GM18870 (cell line): ENCODE data around the gene PF4V1.

ENCODE experiments used
- ATAC-seq: cut with Tn5 transposase; IDR thresholded peaks from one replicate; pipeline ENCODE4 v1.9.1; 2021; ENCODE audit warnings: moderate library complexity; ENCODE audit not compliant: unreplicated experiment

The PF4V1 gene

GRCh38 chr4:73853246-73853704 is at the start of gene PF4V1:
TSS of gene PF4V1 (plus strand) at chr4:73853296. CDS start at chr4:73853363, 67 bp downstream.
- no peak for ATAC-seq

GRCh38 chr4:73810191-73810590 is 42.9 kb upstream of the PF4V1 start:
- no peak for ATAC-seq

GRCh38 chr4:73811841-73812240 is 41.3 kb upstream of the PF4V1 start:
- ATAC-seq: no peak

- no peak for ATAC-seq
Observed at GRCh38 chr4:73814679-73815078, 38.4 kb upstream of the PF4V1 start.

GRCh38 chr4:73815145-73815544 is 38.0 kb upstream of the PF4V1 start:
- ATAC-seq: no peak

GRCh38 chr4:73816814-73817213 is 36.3 kb upstream of the PF4V1 start:
- no peak for ATAC-seq

GRCh38 chr4:73817341-73817740 is 35.8 kb upstream of the PF4V1 start:
- ATAC-seq: no peak

GRCh38 chr4:73821325-73821724 is 31.8 kb upstream of the PF4V1 start:
- ATAC-seq: no peak

- no peak for ATAC-seq
Observed at GRCh38 chr4:73822389-73822788, 30.7 kb upstream of the PF4V1 start.

- ATAC-seq: no peak
Observed at GRCh38 chr4:73822812-73823504, 30.1 kb upstream of the PF4V1 start.

- ATAC-seq: no peak
Observed at GRCh38 chr4:73823760-73824159, 29.3 kb upstream of the PF4V1 start.

GRCh38 chr4:73828956-73829355 is 24.1 kb upstream of the PF4V1 start:
- no peak for ATAC-seq

- no peak for ATAC-seq
Observed at GRCh38 chr4:73831569-73831968, 21.5 kb upstream of the PF4V1 start.

GRCh38 chr4:73832651-73833237 is 20.4 kb upstream of the PF4V1 start:
- ATAC-seq: no peak

- ATAC-seq: no peak
Observed at GRCh38 chr4:73836373-73837279, 16.5 kb upstream of the PF4V1 start, which contains the start of gene CXCL6. TSS of gene CXCL6 (plus strand) at chr4:73836678. CDS start at chr4:73836751, 73 bp downstream.

GRCh38 chr4:73839071-73839470 is 14.0 kb upstream of the PF4V1 start:
- no peak for ATAC-seq

- no peak for ATAC-seq
Observed at GRCh38 chr4:73839715-73840114, 13.4 kb upstream of the PF4V1 start.

- ATAC-seq: no peak
Observed at GRCh38 chr4:73841243-73841925, 11.7 kb upstream of the PF4V1 start.

- no peak for ATAC-seq
Observed at GRCh38 chr4:73842696-73843095, 10.4 kb upstream of the PF4V1 start.

GRCh38 chr4:73843369-73843768 is 9.7 kb upstream of the PF4V1 start:
- no peak for ATAC-seq

GRCh38 chr4:73844345-73844744 is 8.8 kb upstream of the PF4V1 start:
- no peak for ATAC-seq
